ENCODE data around the gene SARNP.

Gene SARNP

GRCh38 chr12:55742719-55743405 is 74.7 kb downstream of the SARNP start, which contains the start of gene GDF11:
TSS of gene GDF11 (plus strand) at chr12:55743122. CDS start at chr12:55743317, 195 bp downstream.
- peak; percentile 81 for DNase-seq (ENCODE audit: low read depth)

GRCh38 chr12:55741931-55742680 is 75.4 kb downstream of the SARNP start:
- no peak for DNase-seq (ENCODE audit: low read depth)

- no peak for DNase-seq (ENCODE audit: low read depth)
Observed at GRCh38 chr12:55739025-55739378, 78.5 kb downstream of the SARNP start.

- DNase-seq (ENCODE audit: low read depth), result peak; percentile 86
Observed at GRCh38 chr12:55738123-55739024, 79.2 kb downstream of the SARNP start.

GRCh38 chr12:55737581-55738122 is 79.9 kb downstream of the SARNP start:
- no peak for DNase-seq (ENCODE audit: low read depth)

GRCh38 chr12:55736780-55737580 is 80.5 kb downstream of the SARNP start:
- DNase-seq (ENCODE audit: low read depth), result peak; percentile 73

GRCh38 chr12:55736076-55736475 is 81.4 kb downstream of the SARNP start:
- no peak for DNase-seq (ENCODE audit: low read depth)

GRCh38 chr12:55734595-55734994 is 82.9 kb downstream of the SARNP start:
- no peak for DNase-seq (ENCODE audit: low read depth)

- DNase-seq (ENCODE audit: low read depth), result no peak
Observed at GRCh38 chr12:55733858-55734257, 83.7 kb downstream of the SARNP start.

- DNase-seq (ENCODE audit: low read depth), result no peak
Observed at GRCh38 chr12:55733021-55733555, 84.4 kb downstream of the SARNP start.

GRCh38 chr12:55732288-55732687 is 85.2 kb downstream of the SARNP start:
- no peak for DNase-seq (ENCODE audit: low read depth)

- peak; percentile 78 for DNase-seq (ENCODE audit: low read depth)
Observed at GRCh38 chr12:55729819-55730818, 87.4 kb downstream of the SARNP start.

- peak; percentile 96 for DNase-seq (ENCODE audit: low read depth)
Observed at GRCh38 chr12:55728939-55729818, 88.3 kb downstream of the SARNP start, which contains the start of gene CD63. TSS of gene CD63 (minus strand) at chr12:55729009. CDS start at chr12:55728341, 668 bp downstream.

- peak; percentile 76 for DNase-seq (ENCODE audit: low read depth)
Observed at GRCh38 chr12:55728186-55728938, 89.2 kb downstream of the SARNP start.

GRCh38 chr12:55727643-55728185 is 89.8 kb downstream of the SARNP start:
- peak; percentile 63 for DNase-seq (ENCODE audit: low read depth)

GRCh38 chr12:55726971-55727370 is 90.6 kb downstream of the SARNP start:
- no peak for DNase-seq (ENCODE audit: low read depth)

GRCh38 chr12:55725556-55725955 is 92.0 kb downstream of the SARNP start:
- DNase-seq (ENCODE audit: low read depth), result no peak

GRCh38 chr12:55724940-55725309 is 92.6 kb downstream of the SARNP start:
- DNase-seq (ENCODE audit: low read depth), result no peak
